Heart right ventricle (tissue), 16 donors: ENCODE data around the gene ARMH3. TPM values are rescaled to one million over a fixed set of nuclear protein-coding genes. Genes with fewer than 3 reads are reported as not detected.

Experiments used
- ATAC-seq, 8 donors: fragments of 200-7000 bp; cut with Tn5 transposase; one replicate each; pipeline ENCODE4 v1.9.1; 2020; ENCODE audit warnings: mild to moderate bottlenecking in 8 of 8, moderate library complexity in 8 of 8, moderate number of reproducible peaks in 1 of 8
- DNase-seq, 2 donors: peaks; one replicate each; pipeline ENCODE4 v3.0.0-alpha.2; 2020
- H3K27ac ChIP-seq, 10 donors: fragments of 200-600 bp; sonication (generic) in 2 of 10; one replicate each; pipeline versions ENCODE4 v1.5.0 to v1.8.0; 2020 to 2022; ENCODE audit warnings: mild to moderate bottlenecking in 3 of 10
- H3K27me3 ChIP-seq, 7 donors: fragments of 200-600 bp; one replicate each; pipeline ENCODE4 v1.8.0; 2021 to 2022; ENCODE audit warnings: mild to moderate bottlenecking in 2 of 7
- H3K36me3 ChIP-seq, 9 donors: fragments of 200-600 bp; sonication (generic) in 1 of 9; one replicate each; pipeline versions ENCODE4 v1.5.0 to v1.8.0; 2020 to 2022; ENCODE audit warnings: mild to moderate bottlenecking in 2 of 9
- H3K4me1 ChIP-seq, 9 donors: fragments of 200-600 bp; sonication (generic) in 1 of 9; one replicate each; pipeline versions ENCODE4 v1.5.0 to v1.8.0; 2020 to 2022; ENCODE audit warnings: mild to moderate bottlenecking in 4 of 9
- H3K4me3 ChIP-seq, 10 donors: fragments of 200-600 bp; sonication (generic) in 2 of 10; one replicate each; pipeline versions ENCODE4 v1.5.0 to v1.8.0; 2020 to 2022; ENCODE audit warnings: mild to moderate bottlenecking in 7 of 10, moderate library complexity in 2 of 10
- H3K9me3 ChIP-seq, 11 donors: fragments of 200-600 bp in 10 of 11; sonication (generic) in 2 of 11; one replicate each; pipeline versions ENCODE4 v1.5.0 to v1.8.0; 2013 to 2022; ENCODE audit warnings: mild to moderate bottlenecking in 2 of 11, control low read depth in 1 of 11, moderate library complexity in 1 of 11
- CTCF ChIP-seq, 9 donors: fragments of 200-600 bp; sonication (generic) in 2 of 9; IDR thresholded peaks; one replicate each; pipeline versions ENCODE4 v1.5.0 to v1.8.0; 2021 to 2022; ENCODE audit warnings: antibody characterized with exemption in 9 of 9, mild to moderate bottlenecking in 5 of 9, moderate library complexity in 1 of 9
- WGBS, 2 donors: extraction: QIAGEN DNeasy Blood & Tissue Kit; methylation state at CpG; one replicate each; pipeline ENCODE4 v1.1.7; 2013; ENCODE audit warnings: inconsistent platforms in 1 of 2; 5-methylcytosine and 5-hydroxymethylcytosine counted together
- intact Hi-C, 10 donors: fragments of 100-400 bp; cut with DNase I; formaldehyde crosslinking; loops; one replicate each; pipeline versions ENCODE4 v1.11.1 to v1.14.2; 2022
- polyA plus RNA-seq, 2 donors: library from polyadenylated mRNA; stranded (reverse); fragments of 200-250 nt; gene quantifications; one replicate each; pipeline ENCODE4 v1.2.3, GENCODE V29; 2013
- total RNA-seq, 10 donors: library from RNA; stranded (reverse); fragmentation: NEBNext Ultra II Directional in 3 of 10; extraction: Animal tissue kit (Norgen Biotek cat#: 25700) in 3 of 10; gene quantifications; one replicate each; pipeline versions ENCODE4 v1.2.1 to v1.2.4, GENCODE V29; 2021 to 2023
- donor health status: Arrhythmogenic right ventricular cardiomyopathy.
- donor health status: ischemic (EF 13 %, LVEDD 7.1; RV severe dilation, severe dysfunction).
- donor health status: healthy with polysubstance abuse.
- donor health status: DM: no; HTN: yes; CAD: no.
- donor health status: DM: no; HTN: no; CAD: no.
- donor health status: ischemic (EF 25% LVEDD 6.9; RV normal size, moderate dysfunction).
- donor health status: ischemic (EF 25% LVEDD 5.7; RV mildly dilated, moderate dysfunction).
- donor health status: healthy.
- donor health status: DM: yes; HTN: yes; CAD: no.
- donor health status: Ischemic cardiomyopathy.
- donor health status: ischemic (EF 35%, LVEDD 5.7; RV mildly dilated, moderate dysfunction).
- donor health status: nonischemic (EF 11% LVEDD 7.7; RV severe dilation, severe dysfunction).
- donor health status: DM: yes; HTN: yes; CAD: no.
- donor health status: PGD.
- donor health status: ischemic (EF 29% LVEDD 5.4; RV normal size, mild dysfunction).
- donor health status: nonischemic (EF 23%, LVEDD 6.1; RV moderate dilation, normal function).

Gene ARMH3
- total and polyA plus RNA-seq, 12 donors: 24.1 to 96.8 (median 54.1) TPM

- peaks cover 0 to 20% (median 0%) of the 10 kb centered on the region in 9 donors for H3K36me3 ChIP-seq
- H3K9me3 ChIP-seq: no peaks in the 10 kb centered on the region
- peak overlapping the region in 9 of 10 donors; percentile 29 to 62 (median 53) for H3K4me3 ChIP-seq
- no peak for TF ChIP-seq CTCF (IDR thresholded peaks at IDR 0.05)
- H3K4me1 ChIP-seq: peaks cover 2 to 46% (median 23%) of the 10 kb centered on the region in 9 donors
- peak overlapping the region in 6 of 10 donors; percentile 2 to 79 (median 50) for H3K27ac ChIP-seq
- H3K27me3 ChIP-seq: no peaks in the 10 kb centered on the region
- 3 to 5% methylated on average over 56 of the region's 56 CpGs for WGBS, 2 donors
- ATAC-seq: peak; percentile 80 to 94 (median 85)
- DNase-seq: peak; percentile 84 to 88
- intact Hi-C loops: no loop called here
Measured at GRCh38 chr10:101830322-101831168, 225.4 kb downstream of the ARMH3 start.

GRCh38 chr10:101829561-101830315 lies 226.2 kb downstream of the ARMH3 start:
- 35 to 42% methylated on average over 28 to 31 of the region's 31 CpGs for WGBS, 2 donors
- TF ChIP-seq CTCF (IDR thresholded peaks at IDR 0.05): no peak
- Histone ChIP-seq H3K9me3 (no peaks in the 10 kb centered on the region), H3K4me3 (peak overlapping the region in 6 of 10 donors; percentile 48 to 62 (median 56)), H3K36me3 (peaks cover 0 to 20% (median 0%) of the 10 kb centered on the region in 9 donors), H3K4me1 (peaks cover 2 to 38% (median 23%) of the 10 kb centered on the region in 9 donors), H3K27ac (peak overlapping the region in 5 of 10 donors; percentile 20 to 79 (median 52)), H3K27me3 (no peaks in the 10 kb centered on the region)
- intact Hi-C loops: no loop called here
- DNase-seq (peak in 1 of 2 donors; percentile 47), ATAC-seq (peak in 2 of 8 donors; percentile 1 to 2)

- Histone ChIP-seq H3K9me3 (no peaks in the 10 kb centered on the region), H3K4me3 (peak overlapping the region in 5 of 10 donors; percentile 10 to 24 (median 17)), H3K27ac (peak overlapping the region in 2 of 10 donors; percentile 20 to 24), H3K36me3 (peaks cover 0 to 20% (median 0%) of the 10 kb centered on the region in 9 donors), H3K4me1 (peaks cover 2 to 32% (median 23%) of the 10 kb centered on the region in 9 donors), H3K27me3 (no peaks in the 10 kb centered on the region)
- no peak for TF ChIP-seq CTCF (IDR thresholded peaks at IDR 0.05)
- DNase-seq: peak in 1 of 2 donors; percentile 30
- WGBS, 2 donors: 58 to 63% methylated on average over 39 of the region's 39 CpGs
- no peak for ATAC-seq
- intact Hi-C loops: no loop called here
Measured at GRCh38 chr10:101828766-101829551, 227.0 kb downstream of the ARMH3 start.
